CD4-positive, alpha-beta T cell treated with Interleukin-12 subunit alpha and Interleukin-12 subunit beta, for 1 hour (primary cell): ENCODE results near the gene PINLYP.
"Not testable (repeated sequence)": the region's sequence is repeated elsewhere in the genome, so short reads cannot be mapped to it uniquely, and the experiment has no call there.

Experiments
- DNase-seq: peaks from one replicate; pipeline ENCODE4 v3.0.0-alpha.2; 2020

PINLYP gene

GRCh38 chr19:43575156-43575950, at the start of gene PINLYP, which contains the start of gene XRCC1:
Gene PINLYP, plus strand, starts transcription at chr19:43575801. Its CDS starts 1,391 bp downstream, at chr19:43577192.
Gene XRCC1, minus strand, starts transcription at chr19:43575527. Its CDS starts 69 bp downstream, at chr19:43575458.
- peak; percentile 98 for DNase-seq

- no peak for DNase-seq
These were observed 49.5 kb upstream of the PINLYP start for GRCh38 chr19:43525836-43526771.

GRCh38 chr19:43526884-43527859, 48.4 kb upstream of the PINLYP start, which contains the start of gene ETHE1:
Gene ETHE1, minus strand, starts transcription at chr19:43527201. Its CDS starts 24 bp downstream, at chr19:43527177.
- DNase-seq: peak; percentile 70

GRCh38 chr19:43527860-43528622, 47.6 kb upstream of the PINLYP start:
- DNase-seq: no peak

GRCh38 chr19:43532571-43532961, 43.0 kb upstream of the PINLYP start:
- no peak for DNase-seq

GRCh38 chr19:43532962-43533545, 42.5 kb upstream of the PINLYP start, which contains the start of gene ZNF575:
Gene ZNF575, plus strand, starts transcription at chr19:43533188. Its CDS starts 1,235 bp downstream, at chr19:43534423.
- DNase-seq: peak; percentile 86

- peak; percentile 95 for DNase-seq
These were observed 41.9 kb upstream of the PINLYP start for GRCh38 chr19:43533546-43534304.

- no peak for DNase-seq
These were observed 41.2 kb upstream of the PINLYP start for GRCh38 chr19:43534305-43534815.

GRCh38 chr19:43534816-43535761, 40.5 kb upstream of the PINLYP start:
- peak; percentile 28 for DNase-seq

GRCh38 chr19:43538922-43539321, 36.7 kb upstream of the PINLYP start:
- no peak for DNase-seq

GRCh38 chr19:43540381-43540780, 35.2 kb upstream of the PINLYP start:
- DNase-seq: no peak

- no peak for DNase-seq
These were observed 33.5 kb upstream of the PINLYP start for GRCh38 chr19:43541920-43542650.

- DNase-seq: no peak
These were observed 31.5 kb upstream of the PINLYP start for GRCh38 chr19:43544077-43544476.

GRCh38 chr19:43545276-43545675, 30.3 kb upstream of the PINLYP start:
- no peak for DNase-seq

- no peak for DNase-seq
These were observed 29.6 kb upstream of the PINLYP start for GRCh38 chr19:43545981-43546380.

GRCh38 chr19:43546581-43546980, 29.0 kb upstream of the PINLYP start:
- DNase-seq: no peak

GRCh38 chr19:43547926-43548325, 27.7 kb upstream of the PINLYP start:
- DNase-seq: not testable (repeated sequence)

- DNase-seq: no peak
These were observed 26.9 kb upstream of the PINLYP start for GRCh38 chr19:43548706-43549105.
